Karpas-422 (cell line): ENCODE data around the gene TRIP10. TPM values are rescaled to one million over a fixed set of nuclear protein-coding genes. Genes with fewer than 3 reads are reported as not detected.

Experiments used
- DNase-seq: peaks from one replicate; pipeline ENCODE4 v3.0.0-alpha.2; 2015
- H2AFZ ChIP-seq: fragments of 200-600 bp; sonication (generic); 2 replicates; pipeline ENCODE4 v1.6.1; 2014; ENCODE audit warnings: antibody characterized with exemption, low read length, mixed read lengths
- H3K27ac ChIP-seq: fragments of 200-600 bp; sonication (generic); 2 replicates; pipeline ENCODE4 v1.5.1; 2014; ENCODE audit warnings: mild to moderate bottlenecking, low read length, moderate library complexity
- H3K27me3 ChIP-seq: fragments of 200-600 bp; sonication (generic); 2 replicates; pipeline ENCODE4 v1.6.1; 2014; ENCODE audit warnings: low read length, mixed read lengths
- H3K36me3 ChIP-seq: fragments of 200-600 bp; sonication (generic); 2 replicates; pipeline ENCODE4 v1.6.1; 2014; ENCODE audit warnings: low read length, mixed read lengths; ENCODE audit not compliant: insufficient read depth
- H3K4me1 ChIP-seq: fragments of 200-600 bp; sonication (generic); 2 replicates; pipeline ENCODE4 v1.6.1; 2014; ENCODE audit warnings: mild to moderate bottlenecking, low read length, mixed read lengths
- H3K4me2 ChIP-seq: fragments of 200-600 bp; sonication (generic); 2 replicates; pipeline ENCODE4 v1.6.1; 2014; ENCODE audit warnings: low read length, low read depth, mild to moderate bottlenecking; ENCODE audit not compliant: poor library complexity, severe bottlenecking
- H3K4me3 ChIP-seq: fragments of 200-600 bp; sonication (generic); 2 replicates; pipeline ENCODE4 v1.5.1; 2014; ENCODE audit warnings: mild to moderate bottlenecking, antibody characterized with exemption, low read length, mixed read lengths
- H3K79me2 ChIP-seq: fragments of 200-600 bp; sonication (generic); 2 replicates; pipeline ENCODE4 v1.6.1; 2014; ENCODE audit warnings: mild to moderate bottlenecking, low read length, mixed read lengths
- H3K9ac ChIP-seq: fragments of 200-600 bp; sonication (generic); 2 replicates; pipeline ENCODE4 v1.6.0; 2014; ENCODE audit warnings: low read length
- H3K9me2 ChIP-seq: fragments of 200-600 bp; sonication (generic), shearing (Covaris generic); replicated peaks from 2 replicates; pipeline ENCODE4 v1.6.0; 2014; ENCODE audit warnings: mild to moderate bottlenecking, low read length, moderate library complexity; ENCODE audit not compliant: insufficient read depth
- H3K9me3 ChIP-seq: fragments of 300-700, 200-600 bp; sonication (generic); 2 replicates; pipeline ENCODE4 v1.6.1; 2014; ENCODE audit warnings: low read length, mixed read lengths
- H4K20me1 ChIP-seq: fragments of 200-600 bp; sonication (generic); 2 replicates; pipeline ENCODE4 v1.6.1; 2014; ENCODE audit warnings: mild to moderate bottlenecking, antibody characterized with exemption, low read length, low read depth; ENCODE audit not compliant: insufficient read depth
- total RNA-seq: library from RNA; depleted of rRNA; stranded (reverse); fragments of >200 nt; shearing (Covaris generic); gene quantifications from 2 replicates; pipeline ENCODE4 v1.2.3, GENCODE V29; 2014; ENCODE audit warnings: low replicate concordance

TRIP10 gene
- total RNA-seq, 1 experiment from 2014 or later: 6.5 TPM

GRCh38 chr19:6725513-6726231, 13.8 kb upstream of the TRIP10 start:
- Histone ChIP-seq H3K27ac (no peak overlapping the region), H3K9ac (no peak overlapping the region), H3K36me3 (no peaks in the 10 kb centered on the region), H3K9me2 (no peaks in the 10 kb centered on the region), H3K4me1 (peaks cover 15% of the 10 kb centered on the region), H3K9me3 (no peaks in the 10 kb centered on the region), H3K79me2 (no peaks in the 10 kb centered on the region), H3K4me2 (no peak overlapping the region), H2AFZ (no peak overlapping the region), H3K4me3 (no peak overlapping the region), H4K20me1 (0 out of 2 replicates have a peak, but pooled peaks cover 3% of the 10 kb centered on the region), H3K27me3 (no peaks in the 10 kb centered on the region)
- no peak for DNase-seq

- H3K9ac ChIP-seq: no peak overlapping the region
Measured at GRCh38 chr19:6728346-6728745, 11.1 kb upstream of the TRIP10 start.

GRCh38 chr19:6729573-6730152, 9.8 kb upstream of the TRIP10 start:
- 0 out of 2 replicates have a peak, but pooled peaks cover 3% of the 10 kb centered on the region for H4K20me1 ChIP-seq
- no peak overlapping the region for H3K9ac ChIP-seq
- no peak overlapping the region for H3K4me3 ChIP-seq
- H3K4me2 ChIP-seq: no peak overlapping the region
- H3K79me2 ChIP-seq: no peaks in the 10 kb centered on the region
- H3K9me2 ChIP-seq: no peaks in the 10 kb centered on the region
- H3K9me3 ChIP-seq: no peaks in the 10 kb centered on the region
- no peak for DNase-seq
- H3K36me3 ChIP-seq: no peaks in the 10 kb centered on the region
- no peak overlapping the region for H2AFZ ChIP-seq
- H3K27ac ChIP-seq: no peak overlapping the region
- H3K27me3 ChIP-seq: no peaks in the 10 kb centered on the region
- H3K4me1 ChIP-seq: peaks cover 8% of the 10 kb centered on the region

More at GRCh38 chr19:6728346-6728745, 11.1 kb upstream of the TRIP10 start:
- Histone ChIP-seq H3K36me3 (no peaks in the 10 kb centered on the region), H3K9me3 (no peaks in the 10 kb centered on the region), H3K79me2 (no peaks in the 10 kb centered on the region), H3K4me2 (no peak overlapping the region), H3K4me3 (no peak overlapping the region), H3K27ac (no peak overlapping the region), H3K4me1 (peaks cover 8% of the 10 kb centered on the region), H3K9me2 (no peaks in the 10 kb centered on the region), H2AFZ (no peak overlapping the region), H3K27me3 (no peaks in the 10 kb centered on the region), H4K20me1 (0 out of 2 replicates have a peak, but pooled peaks cover 3% of the 10 kb centered on the region)
- DNase-seq: no peak

GRCh38 chr19:6730153-6730804, 9.2 kb upstream of the TRIP10 start:
- Histone ChIP-seq H4K20me1 (0 out of 2 replicates have a peak, but pooled peaks cover 3% of the 10 kb centered on the region), H3K9ac (no peak overlapping the region), H3K4me3 (no peak overlapping the region), H3K4me1 (peaks cover 9% of the 10 kb centered on the region), H3K9me2 (no peaks in the 10 kb centered on the region), H3K79me2 (0 out of 2 replicates have a peak, but pooled peaks cover under 1% of the 10 kb centered on the region), H3K27ac (no peak overlapping the region), H3K36me3 (no peaks in the 10 kb centered on the region), H3K9me3 (no peaks in the 10 kb centered on the region), H3K27me3 (no peaks in the 10 kb centered on the region), H2AFZ (no peak overlapping the region), H3K4me2 (no peak overlapping the region)
- peak; percentile 86 for DNase-seq

- H2AFZ ChIP-seq: no peak overlapping the region
- H4K20me1 ChIP-seq: 0 out of 2 replicates have a peak, but pooled peaks cover 3% of the 10 kb centered on the region
- no peaks in the 10 kb centered on the region for H3K9me3 ChIP-seq
- H3K27ac ChIP-seq: no peak overlapping the region
- H3K36me3 ChIP-seq: no peaks in the 10 kb centered on the region
- 0 out of 2 replicates have a peak, but pooled peaks cover 3% of the 10 kb centered on the region for H3K79me2 ChIP-seq
- no peak for DNase-seq
- H3K4me1 ChIP-seq: peaks cover 18% of the 10 kb centered on the region
- H3K9ac ChIP-seq: no peak overlapping the region
- H3K27me3 ChIP-seq: no peaks in the 10 kb centered on the region
- H3K4me2 ChIP-seq: no peak overlapping the region
- H3K9me2 ChIP-seq: no peaks in the 10 kb centered on the region
- H3K4me3 ChIP-seq: no peak overlapping the region
Measured at GRCh38 chr19:6730941-6731670, 8.4 kb upstream of the TRIP10 start.

- H3K4me3 ChIP-seq: no peak overlapping the region
- H4K20me1 ChIP-seq: 0 out of 2 replicates have a peak, but pooled peaks cover 3% of the 10 kb centered on the region
- H3K36me3 ChIP-seq: no peaks in the 10 kb centered on the region
- no peaks in the 10 kb centered on the region for H3K9me2 ChIP-seq
- no peak overlapping the region for H3K4me2 ChIP-seq
- 0 out of 2 replicates have a peak, but pooled peaks cover 3% of the 10 kb centered on the region for H3K79me2 ChIP-seq
- H3K27ac ChIP-seq: no peak overlapping the region
- peaks cover 18% of the 10 kb centered on the region for H3K4me1 ChIP-seq
- H3K9ac ChIP-seq: no peak overlapping the region
- no peaks in the 10 kb centered on the region for H3K9me3 ChIP-seq
- DNase-seq: no peak
- H3K27me3 ChIP-seq: no peaks in the 10 kb centered on the region
- H2AFZ ChIP-seq: no peak overlapping the region
Measured at GRCh38 chr19:6731822-6732221, 7.7 kb upstream of the TRIP10 start.

GRCh38 chr19:6732803-6733337, 6.6 kb upstream of the TRIP10 start:
- Histone ChIP-seq H4K20me1 (0 out of 2 replicates have a peak, but pooled peaks cover 3% of the 10 kb centered on the region), H2AFZ (no peak overlapping the region), H3K9ac (no peak overlapping the region), H3K9me3 (no peaks in the 10 kb centered on the region), H3K79me2 (0 out of 2 replicates have a peak, but pooled peaks cover 3% of the 10 kb centered on the region), H3K4me1 (peaks cover 20% of the 10 kb centered on the region), H3K27me3 (no peaks in the 10 kb centered on the region), H3K9me2 (no peaks in the 10 kb centered on the region), H3K4me3 (no peak overlapping the region), H3K36me3 (no peaks in the 10 kb centered on the region), H3K27ac (no peak overlapping the region), H3K4me2 (no peak overlapping the region)
- DNase-seq: no peak
